Heart left ventricle (tissue), 16 donors: ENCODE results near the gene MAGEB10. TPM values are rescaled to one million over a fixed set of nuclear protein-coding genes. Genes with fewer than 3 reads are reported as not detected.

Experiments used
- ATAC-seq, 4 donors: fragments of 200-7000 bp; cut with Tn5 transposase; one replicate each; pipeline ENCODE4 v1.9.1; 2020 to 2022; ENCODE audit warnings: moderate library complexity in 4 of 4, mild to moderate bottlenecking in 3 of 4, moderate number of reproducible peaks in 1 of 4
- DNase-seq, 5 donors: peaks; one replicate each; pipeline ENCODE4 v3.0.0-alpha.2; 2020
- H3K27ac ChIP-seq, 12 donors: fragments of 200-600 bp; sonication (generic) in 4 of 12; one replicate each; pipeline versions ENCODE4 v1.5.0 to v1.8.0; 2016 to 2022; ENCODE audit warnings: mild to moderate bottlenecking in 2 of 12
- H3K27me3 ChIP-seq, 9 donors: fragments of 200-600 bp; sonication (generic) in 2 of 9; one replicate each; pipeline versions ENCODE4 v1.5.1 to v1.8.0; 2016 to 2022; ENCODE audit warnings: mild to moderate bottlenecking in 3 of 9
- H3K36me3 ChIP-seq, 9 donors: fragments of 200-600 bp; sonication (generic) in 2 of 9; one replicate each; pipeline versions ENCODE4 v1.5.0 to v1.8.0; 2018 to 2022; ENCODE audit warnings: mild to moderate bottlenecking in 2 of 9
- H3K4me1 ChIP-seq, 12 donors: fragments of 200-600 bp; sonication (generic) in 4 of 12; one replicate each; pipeline versions ENCODE4 v1.5.0 to v1.8.0; 2016 to 2022; ENCODE audit warnings: mild to moderate bottlenecking in 3 of 12
- H3K4me3 ChIP-seq, 12 donors: fragments of 200-600 bp; sonication (generic) in 4 of 12; one replicate each; pipeline versions ENCODE4 v1.5.0 to v1.8.0; 2017 to 2022; ENCODE audit warnings: mild to moderate bottlenecking in 9 of 12, moderate library complexity in 4 of 12
- H3K9me3 ChIP-seq, 12 donors: fragments of 200-600 bp; sonication (generic) in 4 of 12; one replicate each; pipeline versions ENCODE4 v1.5.0 to v1.8.0; 2016 to 2022; ENCODE audit warnings: mild to moderate bottlenecking in 1 of 12
- POLR2A ChIP-seq, 2 donors: fragments of 450-650 bp; IDR thresholded peaks; one replicate each; pipeline ENCODE4 v1.6.1; 2017; ENCODE audit warnings: antibody characterized with exemption in 2 of 2, mild to moderate bottlenecking in 2 of 2, moderate library complexity in 2 of 2
- WGBS, 4 donors: extraction: QIAGEN DNeasy Blood & Tissue Kit in 2 of 4; methylation state at CpG; one replicate each; pipeline versions ENCODE4 v1.1.5 to v1.1.7; 2013 to 2018; 5-methylcytosine and 5-hydroxymethylcytosine counted together
- intact Hi-C, 10 donors: fragments of 100-400 bp; cut with DNase I; formaldehyde crosslinking; loops; one replicate each; pipeline versions ENCODE4 v1.11.1 to v1.14.2; 2022
- long read RNA-seq, 3 donors: library from polyadenylated mRNA; unstranded; transcript quantifications; one replicate each; pipeline ENCODE4 v2.0.0, GENCODE V29; 2020 to 2021
- polyA plus RNA-seq, 2 donors: library from polyadenylated mRNA; stranded (reverse); fragments of 200-250 nt; gene quantifications; one replicate each; pipeline ENCODE4 v1.2.3, GENCODE V29; 2013
- total RNA-seq, 9 donors: library from RNA; depleted of rRNA in 2 of 9; stranded (reverse); fragments of >200 nt in 2 of 9; fragmentation: NEBNext Ultra II Directional in 3 of 9; extraction: Animal tissue kit (Norgen Biotek cat#: 25700) in 3 of 9; gene quantifications; one replicate each; pipeline versions ENCODE4 v1.1.0 to v1.2.4, GENCODE V29; 2016 to 2023
- TF ChIP-seq, protein P1 (sequence below), 12 donors: fragments of 200-600 bp; sonication (generic) in 4 of 12; IDR thresholded peaks; one replicate each; pipeline versions ENCODE4 v1.5.0 to v1.8.0; 2018 to 2022; ENCODE audit warnings: antibody characterized with exemption in 12 of 12, mild to moderate bottlenecking in 5 of 12
- donor health status: ischemic (EF 13 %, LVEDD 7.1; RV severe dilation, severe dysfunction).
- donor health status: healthy with polysubstance abuse.
- donor health status: DM: no; HTN: yes; CAD: no.
- donor health status: DM: no; HTN: no; CAD: no.
- donor health status: ischemic (EF 25% LVEDD 6.9; RV normal size, moderate dysfunction).
- donor health status: ischemic (EF 25% LVEDD 5.7; RV mildly dilated, moderate dysfunction).
- donor health status: healthy.
- donor health status: DM: yes; HTN: yes; CAD: no.
- donor health status: ischemic (EF 35%, LVEDD 5.7; RV mildly dilated, moderate dysfunction).
- donor health status: nonischemic (EF 11% LVEDD 7.7; RV severe dilation, severe dysfunction).
- donor health status: DM: yes; HTN: yes; CAD: no.
- donor health status: PGD.
- donor health status: ischemic (EF 29% LVEDD 5.4; RV normal size, mild dysfunction).
- donor health status: nonischemic (EF 23%, LVEDD 6.1; RV moderate dilation, normal function).

Gene MAGEB10
- total RNA-seq: not detected
- not detected for polyA plus RNA-seq
- long read RNA-seq, donor 1: 0 reads
- long read RNA-seq, donor 2: 0 reads
- long read RNA-seq, donor 3: 0 reads

GRCh38 chrX:27807690-27808089 is at the start of gene MAGEB10:
MAGEB10 (plus strand) TSS chrX:27807990; CDS start chrX:27821307, 13,317 bp downstream.
- no peak within 1 kb of the TSS for H3K4me3 ChIP-seq
- DNase-seq (no peak), ATAC-seq (no peak)
- no peaks in the 10 kb centered on the region for H3K36me3 ChIP-seq
- intact Hi-C loops: no loop called here
- H3K4me1 ChIP-seq: no peaks in the 10 kb centered on the region
- no peak within 1 kb of the TSS for H3K27ac ChIP-seq
- 89 to 96% (median 93%) methylated on average over 17 of the region's 17 CpGs for WGBS, 4 donors
- H3K9me3 ChIP-seq: no peaks in the 10 kb centered on the region
- H3K27me3 ChIP-seq: no peaks in the 10 kb centered on the region
- TF ChIP-seq, protein P1, sequence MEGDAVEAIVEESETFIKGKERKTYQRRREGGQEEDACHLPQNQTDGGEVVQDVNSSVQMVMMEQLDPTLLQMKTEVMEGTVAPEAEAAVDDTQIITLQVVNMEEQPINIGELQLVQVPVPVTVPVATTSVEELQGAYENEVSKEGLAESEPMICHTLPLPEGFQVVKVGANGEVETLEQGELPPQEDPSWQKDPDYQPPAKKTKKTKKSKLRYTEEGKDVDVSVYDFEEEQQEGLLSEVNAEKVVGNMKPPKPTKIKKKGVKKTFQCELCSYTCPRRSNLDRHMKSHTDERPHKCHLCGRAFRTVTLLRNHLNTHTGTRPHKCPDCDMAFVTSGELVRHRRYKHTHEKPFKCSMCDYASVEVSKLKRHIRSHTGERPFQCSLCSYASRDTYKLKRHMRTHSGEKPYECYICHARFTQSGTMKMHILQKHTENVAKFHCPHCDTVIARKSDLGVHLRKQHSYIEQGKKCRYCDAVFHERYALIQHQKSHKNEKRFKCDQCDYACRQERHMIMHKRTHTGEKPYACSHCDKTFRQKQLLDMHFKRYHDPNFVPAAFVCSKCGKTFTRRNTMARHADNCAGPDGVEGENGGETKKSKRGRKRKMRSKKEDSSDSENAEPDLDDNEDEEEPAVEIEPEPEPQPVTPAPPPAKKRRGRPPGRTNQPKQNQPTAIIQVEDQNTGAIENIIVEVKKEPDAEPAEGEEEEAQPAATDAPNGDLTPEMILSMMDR (IDR thresholded peaks at IDR 0.05): no peak
- no peak for TF ChIP-seq POLR2A (IDR thresholded peaks at IDR 0.05)

- DNase-seq (no peak), ATAC-seq (no peak)
- no peak for TF ChIP-seq POLR2A (IDR thresholded peaks at IDR 0.05)
- TF ChIP-seq, protein P1 (IDR thresholded peaks at IDR 0.05): no peak
- Histone ChIP-seq H3K4me1 (no peaks in the 10 kb centered on the region), H3K9me3 (no peaks in the 10 kb centered on the region), H3K36me3 (no peaks in the 10 kb centered on the region), H3K27me3 (no peaks in the 10 kb centered on the region), H3K27ac (no peak overlapping the region), H3K4me3 (no peak overlapping the region)
- WGBS, 4 donors: 69 to 83% (median 79%) methylated on average over 12 of the region's 12 CpGs
- intact Hi-C loops: no loop called here
Measured at GRCh38 chrX:27765718-27766117, 42.1 kb upstream of the MAGEB10 start.

DNA sequence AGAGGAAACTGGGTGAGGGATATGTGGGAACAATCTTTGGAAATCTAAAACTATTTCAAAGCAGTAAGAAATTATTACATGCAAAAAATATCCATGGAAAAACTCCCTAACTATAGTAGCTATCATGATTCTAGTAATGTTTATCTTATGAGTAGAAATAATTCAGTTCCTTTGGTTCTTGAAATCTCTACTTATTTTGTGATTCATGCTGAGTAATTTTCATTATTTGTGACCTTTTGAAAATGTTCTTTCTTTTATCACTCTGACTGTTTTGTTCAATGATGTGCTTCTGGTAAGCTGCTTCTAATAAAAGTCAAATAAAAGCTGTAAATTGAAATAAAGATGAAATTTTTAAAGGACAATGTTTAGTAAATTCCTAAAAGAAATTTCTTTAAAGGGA is 40.4 kb upstream of the MAGEB10 start:
- Histone ChIP-seq H3K27ac (no peak overlapping the region), H3K4me3 (no peak overlapping the region), H3K4me1 (no peaks in the 10 kb centered on the region), H3K36me3 (no peaks in the 10 kb centered on the region), H3K27me3 (no peaks in the 10 kb centered on the region), H3K9me3 (no peaks in the 10 kb centered on the region)
- TF ChIP-seq POLR2A (IDR thresholded peaks at IDR 0.05): no peak
- TF ChIP-seq, protein P1 (IDR thresholded peaks at IDR 0.05): no peak
- intact Hi-C loops: no loop called here
- ATAC-seq (no peak), DNase-seq (no peak)

GRCh38 chrX:27775984-27776383 is 31.8 kb upstream of the MAGEB10 start:
- intact Hi-C loops: no loop called here
- Histone ChIP-seq H3K27ac (no peak overlapping the region), H3K4me3 (no peak overlapping the region), H3K4me1 (no peaks in the 10 kb centered on the region), H3K9me3 (no peaks in the 10 kb centered on the region), H3K36me3 (no peaks in the 10 kb centered on the region), H3K27me3 (no peaks in the 10 kb centered on the region)
- no peak for TF ChIP-seq POLR2A (IDR thresholded peaks at IDR 0.05)
- TF ChIP-seq, protein P1 (IDR thresholded peaks at IDR 0.05): no peak
- DNase-seq: no peak
- no peak for ATAC-seq
- 63 to 84% (median 73%) methylated on average over 2 of the region's 2 CpGs for WGBS, 4 donors
